ENCODE data around the gene PLA2G3.

The PLA2G3 gene

GRCh38 chr22:31095637-31096249 is 44.6 kb downstream of the PLA2G3 start:
- no peak overlapping the region for H3K4me3 ChIP-seq (ENCODE audit: low read depth, low read length)
- TF ChIP-seq CTCF (IDR thresholded peaks at IDR 0.05; ENCODE audit: borderline replicate concordance, insufficient read depth, low read depth, low read length) = no peak

GRCh38 chr22:31094741-31095140 is 45.6 kb downstream of the PLA2G3 start:
- H3K4me3 ChIP-seq (ENCODE audit: low read depth, low read length) = no peak overlapping the region
- no peak for TF ChIP-seq CTCF (IDR thresholded peaks at IDR 0.05; ENCODE audit: borderline replicate concordance, insufficient read depth, low read depth, low read length)

GRCh38 chr22:31094021-31094551 is 46.2 kb downstream of the PLA2G3 start:
- no peak for TF ChIP-seq CTCF (IDR thresholded peaks at IDR 0.05; ENCODE audit: borderline replicate concordance, insufficient read depth, low read depth, low read length)
- no peak overlapping the region for H3K4me3 ChIP-seq (ENCODE audit: low read depth, low read length)

GRCh38 chr22:31093086-31093850 is 47.0 kb downstream of the PLA2G3 start:
- H3K4me3 ChIP-seq (ENCODE audit: low read depth, low read length) = no peak overlapping the region
- TF ChIP-seq CTCF (IDR thresholded peaks at IDR 0.05; ENCODE audit: borderline replicate concordance, insufficient read depth, low read depth, low read length) = no peak

GRCh38 chr22:31092161-31092560 is 48.1 kb downstream of the PLA2G3 start:
- H3K4me3 ChIP-seq (ENCODE audit: low read depth, low read length) = no peak overlapping the region
- no peak for TF ChIP-seq CTCF (IDR thresholded peaks at IDR 0.05; ENCODE audit: borderline replicate concordance, insufficient read depth, low read depth, low read length)

GRCh38 chr22:31091106-31091975 is 49.0 kb downstream of the PLA2G3 start:
- H3K4me3 ChIP-seq (ENCODE audit: low read depth, low read length) = no peak overlapping the region
- TF ChIP-seq CTCF (IDR thresholded peaks at IDR 0.05; ENCODE audit: borderline replicate concordance, insufficient read depth, low read depth, low read length) = no peak

Data from GM12875 (cell line).